CD4-positive, alpha-beta T cell (primary cell): ENCODE data around the gene CAMK2A. TPM values are rescaled to one million over a fixed set of nuclear protein-coding genes. Genes with fewer than 3 reads are reported as not detected.

Experiments used
- ATAC-seq: fragments of 200-7000 bp; cut with Tn5 transposase; one replicate; pipeline ENCODE4 v1.10.0; 2022; ENCODE audit warnings: mild to moderate bottlenecking; ENCODE audit not compliant: poor library complexity
- CTCF ChIA-PET: fragments of 350-600 bp; sonication (Branson Sonifier 250); formaldehyde crosslinking; loops from one replicate; lab custom pipeline; 2021; ENCODE audit warnings: antibody characterized with exemption, inconsistent platforms; lab: Charles Lee
- POLR2A ChIA-PET: fragments of 350-600 bp; sonication (Branson Sonifier 250); formaldehyde crosslinking; loops from one replicate; lab custom pipeline; 2021; ENCODE audit warnings: antibody characterized with exemption, inconsistent platforms; lab: Charles Lee
- DNase-seq, 14 experiments: peaks; one replicate each; pipeline ENCODE4 v3.0.0-alpha.2; 2013 to 2020; ENCODE audit warnings: mixed read lengths in 2 of 14
- H3K27ac ChIP-seq, 2 donors: one replicate each; pipeline versions ENCODE4 v1.5.1 to v1.7.0; 2013; ENCODE audit warnings: low read length in 2 of 2, low read depth in 1 of 2, mild to moderate bottlenecking in 1 of 2
- H3K27me3 ChIP-seq, 2 experiments: 1 replicate in 1 of 2; 2 replicates in 1 of 2; pipeline versions ENCODE4 v1.6.1 to v1.7.0; 2013; ENCODE audit warnings: low read length in 2 of 2, control low read depth in 1 of 2, mild to moderate bottlenecking in 1 of 2, moderate library complexity in 1 of 2; ENCODE audit not compliant: insufficient read depth in 2 of 2, control insufficient read depth in 1 of 2
- H3K36me3 ChIP-seq: one replicate; pipeline ENCODE4 v1.6.1; 2013; ENCODE audit warnings: low read length, control low read depth; ENCODE audit not compliant: insufficient read depth
- H3K4me1 ChIP-seq: one replicate; pipeline ENCODE4 v1.6.1; 2013; ENCODE audit warnings: low read length, control low read depth; ENCODE audit not compliant: insufficient read depth
- H3K4me3 ChIP-seq: one replicate; pipeline ENCODE4 v1.5.1; 2013; ENCODE audit warnings: mild to moderate bottlenecking, low read length, moderate library complexity
- H3K9me3 ChIP-seq, 2 experiments: 1 replicate in 1 of 2; 2 replicates in 1 of 2; pipeline versions ENCODE4 v1.6.1 to v1.7.0; 2013; ENCODE audit warnings: low read length in 2 of 2, mild to moderate bottlenecking in 2 of 2, control low read depth in 1 of 2, moderate library complexity in 1 of 2; ENCODE audit not compliant: control insufficient read depth in 1 of 2, insufficient read depth in 1 of 2
- H3K27ac Mint-ChIP-seq: one replicate; pipeline ENCODE4 v1.8.0; 2020; ENCODE audit warnings: mixed read lengths
- H3K27me3 Mint-ChIP-seq: one replicate; pipeline ENCODE4 v1.8.0; 2021; ENCODE audit warnings: mixed read lengths
- H3K36me3 Mint-ChIP-seq: one replicate; pipeline ENCODE4 v1.8.0; 2021; ENCODE audit warnings: low read depth, mixed read lengths
- H3K4me1 Mint-ChIP-seq: one replicate; pipeline ENCODE4 v1.8.0; 2021; ENCODE audit warnings: low read depth, mixed read lengths
- H3K4me3 Mint-ChIP-seq: one replicate; pipeline ENCODE4 v1.8.0; 2020; ENCODE audit warnings: mild to moderate bottlenecking, mixed read lengths
- H3K9me3 Mint-ChIP-seq: one replicate; pipeline ENCODE4 v1.8.0; 2020; ENCODE audit warnings: mixed read lengths
- intact Hi-C, 2 experiments: fragments of 100-400 bp; cut with DNase I in 1 of 2; cut with micrococcal nuclease in 1 of 2; formaldehyde crosslinking; loops; one replicate each; pipeline versions ENCODE4 v1.15.1 to v1.9.0; 2023 to 2025; cut with DNase I, micrococcal nuclease
- total RNA-seq, 174 experiments: library from RNA in 2 of 174; stranded (reverse) in 2 of 174; gene quantifications; one replicate each; pipeline ENCODE4 v1.2.3 and lab custom pipeline; 2021 to 2026
- TF ChIP-seq, protein P1 (sequence below): fragments of 200-600 bp; IDR thresholded peaks from one replicate; pipeline ENCODE4 v1.8.0; 2022; ENCODE audit warnings: antibody characterized with exemption, mild to moderate bottlenecking

Gene CAMK2A
- total RNA-seq, 2 experiments from 2014 or later = 0.05 to 0.22 TPM

DNA sequence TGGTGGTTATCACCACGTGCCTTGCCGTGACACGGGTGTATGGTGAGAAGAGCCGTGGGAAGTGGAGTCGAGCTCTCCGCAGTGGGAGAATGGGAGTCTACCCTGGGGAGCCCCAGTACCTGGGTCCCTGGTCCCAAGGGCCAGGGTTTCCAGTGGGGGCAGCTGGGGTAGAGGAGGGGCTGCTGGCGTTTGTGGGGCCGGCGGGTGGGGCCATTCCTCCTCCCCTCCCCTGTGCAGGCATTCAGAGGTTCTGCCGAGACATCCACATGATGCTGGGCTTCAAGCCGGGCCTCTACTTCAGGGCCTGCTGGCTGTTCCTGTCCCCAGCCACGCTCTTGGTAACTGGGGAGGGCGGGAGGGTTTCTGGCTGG lies 85.0 kb downstream of the CAMK2A start:
- Histone ChIP-seq H3K4me1 (peaks cover 12% of the 10 kb centered on the region), H3K27ac (no peak overlapping the region), H3K36me3 (no peaks in the 10 kb centered on the region), H3K4me3 (no peak overlapping the region), H3K27me3 (peaks cover 6 to 8% of the 10 kb centered on the region in 2 experiments), H3K9me3 (peaks cover 0 to 8% of the 10 kb centered on the region in 2 experiments)
- TF ChIP-seq, protein P1, sequence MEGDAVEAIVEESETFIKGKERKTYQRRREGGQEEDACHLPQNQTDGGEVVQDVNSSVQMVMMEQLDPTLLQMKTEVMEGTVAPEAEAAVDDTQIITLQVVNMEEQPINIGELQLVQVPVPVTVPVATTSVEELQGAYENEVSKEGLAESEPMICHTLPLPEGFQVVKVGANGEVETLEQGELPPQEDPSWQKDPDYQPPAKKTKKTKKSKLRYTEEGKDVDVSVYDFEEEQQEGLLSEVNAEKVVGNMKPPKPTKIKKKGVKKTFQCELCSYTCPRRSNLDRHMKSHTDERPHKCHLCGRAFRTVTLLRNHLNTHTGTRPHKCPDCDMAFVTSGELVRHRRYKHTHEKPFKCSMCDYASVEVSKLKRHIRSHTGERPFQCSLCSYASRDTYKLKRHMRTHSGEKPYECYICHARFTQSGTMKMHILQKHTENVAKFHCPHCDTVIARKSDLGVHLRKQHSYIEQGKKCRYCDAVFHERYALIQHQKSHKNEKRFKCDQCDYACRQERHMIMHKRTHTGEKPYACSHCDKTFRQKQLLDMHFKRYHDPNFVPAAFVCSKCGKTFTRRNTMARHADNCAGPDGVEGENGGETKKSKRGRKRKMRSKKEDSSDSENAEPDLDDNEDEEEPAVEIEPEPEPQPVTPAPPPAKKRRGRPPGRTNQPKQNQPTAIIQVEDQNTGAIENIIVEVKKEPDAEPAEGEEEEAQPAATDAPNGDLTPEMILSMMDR = no peak
- intact Hi-C loops = no loop called here
- Mint-ChIP-seq H3K9me3 (no peaks in the 10 kb centered on the region), H3K4me1 (peaks cover 10% of the 10 kb centered on the region), H3K27ac (no peak overlapping the region), H3K36me3 (no peaks in the 10 kb centered on the region), H3K27me3 (peaks cover 19% of the 10 kb centered on the region), H3K4me3 (no peak overlapping the region)
- ChIA-PET POLR2A (no interaction called here), CTCF (no interaction called here)
- DNase-seq (no peak), ATAC-seq (no peak)

- H3K4me1 ChIP-seq = peaks cover 7% of the 10 kb centered on the region
- TF ChIP-seq, protein P1 = no peak
- DNase-seq = no peak
- H3K36me3 ChIP-seq = no peaks in the 10 kb centered on the region
- ChIA-PET POLR2A (no interaction called here), CTCF (no interaction called here)
- H3K36me3 Mint-ChIP-seq = no peaks in the 10 kb centered on the region
- H3K4me1 Mint-ChIP-seq = peaks cover 8% of the 10 kb centered on the region
- intact Hi-C loops = no loop called here
- peaks cover 6 to 7% of the 10 kb centered on the region in 2 experiments for H3K27me3 ChIP-seq
- no peak overlapping the region for H3K27ac ChIP-seq
- peaks cover 0 to 8% of the 10 kb centered on the region in 2 experiments for H3K9me3 ChIP-seq
- no peak for ATAC-seq
- H3K4me3 ChIP-seq = no peak overlapping the region
- H3K27me3 Mint-ChIP-seq = peaks cover 18% of the 10 kb centered on the region
- H3K4me3 Mint-ChIP-seq = no peak overlapping the region
- no peak overlapping the region for H3K27ac Mint-ChIP-seq
- no peaks in the 10 kb centered on the region for H3K9me3 Mint-ChIP-seq
Measured at GRCh38 chr5:150203832-150204589, 85.6 kb downstream of the CAMK2A start.

DNA sequence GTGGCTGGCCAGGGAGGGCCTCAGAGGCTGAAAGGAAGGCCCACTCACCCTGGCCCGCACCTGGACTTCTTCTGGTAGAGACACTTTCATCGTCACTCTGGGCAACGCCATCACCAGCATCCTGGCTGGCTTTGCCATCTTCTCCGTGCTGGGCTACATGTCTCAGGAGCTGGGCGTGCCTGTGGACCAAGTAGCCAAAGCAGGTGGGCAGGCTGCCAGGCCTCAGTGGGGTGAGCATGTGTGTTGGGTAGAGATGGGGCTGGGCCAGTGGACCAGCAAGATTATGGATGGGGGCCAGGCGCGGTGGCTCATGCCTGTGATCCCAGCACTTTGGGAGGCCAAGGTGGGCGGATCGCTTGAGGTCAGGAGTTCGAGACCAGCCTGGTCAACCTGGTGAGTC lies 87.1 kb downstream of the CAMK2A start:
- peaks cover 0 to 4% of the 10 kb centered on the region in 2 experiments for H3K27me3 ChIP-seq
- H3K4me1 ChIP-seq = no peaks in the 10 kb centered on the region
- TF ChIP-seq, protein P1 = no peak
- ATAC-seq = no peak
- Mint-ChIP-seq H3K9me3 (no peaks in the 10 kb centered on the region), H3K4me3 (no peak overlapping the region), H3K4me1 (no peaks in the 10 kb centered on the region), H3K27me3 (peaks cover 3% of the 10 kb centered on the region), H3K27ac (no peak overlapping the region), H3K36me3 (no peaks in the 10 kb centered on the region)
- intact Hi-C loops = no loop called here
- no peak overlapping the region for H3K4me3 ChIP-seq
- no peak overlapping the region for H3K27ac ChIP-seq
- peaks cover 0 to 4% of the 10 kb centered on the region in 2 experiments for H3K9me3 ChIP-seq
- POLR2A ChIA-PET = no interaction called here
- no peaks in the 10 kb centered on the region for H3K36me3 ChIP-seq
- CTCF ChIA-PET = no interaction called here
- DNase-seq = no peak
